Effector memory CD4-positive, alpha-beta T cell (primary cell): ENCODE measurements around the gene ALG9.
"Not testable (repeated sequence)": the region's sequence is repeated elsewhere in the genome, so short reads cannot be mapped to it uniquely, and the experiment has no call there.

Source experiments
- DNase-seq, 3 donors: peaks; one replicate each; pipeline ENCODE4 v3.0.0-alpha.2; 2020
- H3K27ac ChIP-seq: 2 replicates; pipeline ENCODE4 v1.7.0; 2013; ENCODE audit warnings: mild to moderate bottlenecking, low read length, moderate library complexity; ENCODE audit not compliant: insufficient read depth, poor library complexity, severe bottlenecking
- H3K27me3 ChIP-seq: replicated peaks from 2 replicates; pipeline ENCODE4 v1.7.0; 2013; ENCODE audit warnings: mild to moderate bottlenecking, low read length; ENCODE audit not compliant: insufficient read depth, control insufficient read depth, poor library complexity, severe bottlenecking
- H3K36me3 ChIP-seq: 2 replicates; pipeline ENCODE4 v1.7.0; 2013; ENCODE audit warnings: mild to moderate bottlenecking, low read length, moderate library complexity; ENCODE audit not compliant: control insufficient read depth, insufficient read depth
- H3K4me1 ChIP-seq: 2 replicates; pipeline ENCODE4 v1.7.0; 2013; ENCODE audit warnings: low read length, mild to moderate bottlenecking; ENCODE audit not compliant: control insufficient read depth, insufficient read depth, poor library complexity, severe bottlenecking
- H3K4me3 ChIP-seq: 2 replicates; pipeline ENCODE4 v1.7.0; 2013; ENCODE audit warnings: low read length, low read depth, mild to moderate bottlenecking; ENCODE audit not compliant: insufficient read depth, poor library complexity, severe bottlenecking
- H3K9me3 ChIP-seq: 2 replicates; pipeline ENCODE4 v1.7.0; 2013; ENCODE audit warnings: mild to moderate bottlenecking, low read length, moderate library complexity; ENCODE audit not compliant: control insufficient read depth

The ALG9 gene

GRCh38 chr11:111772535-111772934 lies 98.8 kb downstream of the ALG9 start:
- Histone ChIP-seq H3K4me3 (no peak overlapping the region), H3K27ac (no peak overlapping the region), H3K36me3 (no peaks in the 10 kb centered on the region), H3K9me3 (no peaks in the 10 kb centered on the region), H3K4me1 (no peaks in the 10 kb centered on the region), H3K27me3 (no peaks in the 10 kb centered on the region)
- DNase-seq = no peak

GRCh38 chr11:111771205-111771604 lies 100.2 kb downstream of the ALG9 start:
- not testable (repeated sequence) for H3K27me3 ChIP-seq, DNase-seq, H3K9me3 ChIP-seq, H3K4me1 ChIP-seq, H3K36me3 ChIP-seq, H3K27ac ChIP-seq, H3K4me3 ChIP-seq

- no peaks in the 10 kb centered on the region for H3K36me3 ChIP-seq
- no peaks in the 10 kb centered on the region for H3K9me3 ChIP-seq
- DNase-seq = no peak
- no peaks in the 10 kb centered on the region for H3K27me3 ChIP-seq
- no peak overlapping the region for H3K4me3 ChIP-seq
- H3K27ac ChIP-seq = no peak overlapping the region
- H3K4me1 ChIP-seq = no peaks in the 10 kb centered on the region
Measured at GRCh38 chr11:111770581-111771134, 100.7 kb downstream of the ALG9 start.

GRCh38 chr11:111766834-111767142 lies 104.6 kb downstream of the ALG9 start:
- H3K36me3 ChIP-seq = peaks cover 6% of the 10 kb centered on the region
- H3K27me3 ChIP-seq = no peaks in the 10 kb centered on the region
- no peak for DNase-seq
- H3K4me1 ChIP-seq = no peaks in the 10 kb centered on the region
- no peaks in the 10 kb centered on the region for H3K9me3 ChIP-seq
- H3K27ac ChIP-seq = peak overlapping the region; percentile 74
- peak overlapping the region; percentile 91 for H3K4me3 ChIP-seq

- DNase-seq = peak; percentile 54 to 66 (median 60)
- Histone ChIP-seq H3K27ac (peak within 1 kb of the TSS; percentile 74), H3K4me1 (no peaks in the 10 kb centered on the region), H3K4me3 (peak within 1 kb of the TSS; percentile 91), H3K9me3 (no peaks in the 10 kb centered on the region), H3K36me3 (peaks cover 11% of the 10 kb centered on the region), H3K27me3 (no peaks in the 10 kb centered on the region)
Measured at GRCh38 chr11:111765984-111766833, 105.2 kb downstream of the ALG9 start, which contains the start of gene PPP2R1B. Gene PPP2R1B (minus strand): TSS chr11:111766389. CDS start chr11:111766361, 28 bp downstream.

- DNase-seq = no peak
- Histone ChIP-seq H3K36me3 (peaks cover 19% of the 10 kb centered on the region), H3K9me3 (no peaks in the 10 kb centered on the region), H3K4me3 (peak overlapping the region; percentile 91), H3K4me1 (no peaks in the 10 kb centered on the region), H3K27me3 (no peaks in the 10 kb centered on the region), H3K27ac (peak overlapping the region; percentile 74)
Measured at GRCh38 chr11:111765320-111765983, 105.9 kb downstream of the ALG9 start.

GRCh38 chr11:111764621-111765020 lies 106.8 kb downstream of the ALG9 start:
- H3K9me3 ChIP-seq = no peaks in the 10 kb centered on the region
- no peak overlapping the region for H3K27ac ChIP-seq

GRCh38 chr11:111762981-111763643 lies 108.3 kb downstream of the ALG9 start:
- peaks cover 37% of the 10 kb centered on the region for H3K36me3 ChIP-seq
- H3K27me3 ChIP-seq = no peaks in the 10 kb centered on the region
- H3K27ac ChIP-seq = no peak overlapping the region
- no peaks in the 10 kb centered on the region for H3K9me3 ChIP-seq
- H3K4me1 ChIP-seq = no peaks in the 10 kb centered on the region
- no peak overlapping the region for H3K4me3 ChIP-seq
- DNase-seq = no peak

More at GRCh38 chr11:111764621-111765020, 106.8 kb downstream of the ALG9 start:
- no peak for DNase-seq
- Histone ChIP-seq H3K4me1 (no peaks in the 10 kb centered on the region), H3K36me3 (peaks cover 27% of the 10 kb centered on the region), H3K4me3 (no peak overlapping the region), H3K27me3 (no peaks in the 10 kb centered on the region)

- no peaks in the 10 kb centered on the region for H3K9me3 ChIP-seq
- H3K36me3 ChIP-seq = peaks cover 40% of the 10 kb centered on the region
- no peak for DNase-seq
Measured at GRCh38 chr11:111762526-111762925, 108.9 kb downstream of the ALG9 start.

More at GRCh38 chr11:111762526-111762925, 108.9 kb downstream of the ALG9 start:
- no peaks in the 10 kb centered on the region for H3K4me1 ChIP-seq
- no peaks in the 10 kb centered on the region for H3K27me3 ChIP-seq
- H3K4me3 ChIP-seq = no peak overlapping the region
- no peak overlapping the region for H3K27ac ChIP-seq
